HCT116 (cell line): ENCODE data around the gene GRIA4. TPM values are rescaled to one million over a fixed set of nuclear protein-coding genes. Genes with fewer than 3 reads are reported as not detected.

Source experiments
- ATAC-seq: fragments of 200-7000 bp; cut with Tn5 transposase; 2 replicates; pipeline ENCODE4 v1.9.1; 2020; ENCODE audit warnings: mild to moderate bottlenecking, moderate library complexity
- BruUV-seq: library from RNA; stranded (reverse); fragments of 400-500 nt; replicated peaks from 2 replicates; lab custom pipeline; 2021; lab: Mats Ljungman, UMichigan
- CTCF ChIA-PET: fragments of 300-600 bp; sonication (Branson Sonifier 250); formaldehyde crosslinking; loops from one replicate; lab custom pipeline; 2021; ENCODE audit warnings: antibody characterized with exemption; lab: Charles Lee
- POLR2A ChIA-PET: fragments of 300-600, 350-600 bp; sonication (Branson Sonifier 250); formaldehyde crosslinking; loops from one replicate; lab custom pipeline; 2021; ENCODE audit warnings: antibody characterized with exemption; lab: Charles Lee
- RAD21 ChIA-PET, 2 experiments: fragments of 300-600 bp; sonication (Branson Sonifier 250); formaldehyde crosslinking; loops; one replicate each; lab custom pipeline; 2023; ENCODE audit warnings: low total read pairs in 2 of 2; ENCODE audit not compliant: uncharacterized antibody in 2 of 2, unreplicated experiment in 2 of 2, low non-redundant PET in 1 of 2; lab: Charles Lee
- DNase-seq: peaks from one replicate; pipeline ENCODE4 v3.0.0-alpha.2; 2010; ENCODE audit warnings: low read depth, low spot score
- H2AFZ ChIP-seq: fragments of 200-600 bp; shearing (Covaris generic), sonication (generic); 2 replicates; pipeline ENCODE4 v1.6.1; 2017; ENCODE audit warnings: low read depth, mixed run types, mixed read lengths, antibody characterized with exemption, low read length; ENCODE audit not compliant: poor library complexity, severe bottlenecking
- H3K27ac ChIP-seq: 2 replicates; pipeline ENCODE4 v1.5.1; 2012; ENCODE audit warnings: low read depth, low read length
- H3K27me3 ChIP-seq: fragments of 200-600 bp; sonication (generic); 2 replicates; pipeline ENCODE4 v1.6.1; 2016; ENCODE audit warnings: mixed run types, low read length, mixed read lengths; ENCODE audit not compliant: insufficient read depth
- H3K36me3 ChIP-seq, 2 experiments: fragments of 200-500 bp in 1 of 2; fragments of 200-600 bp in 1 of 2; sonication (Bioruptor generic) in 1 of 2; sonication (generic) in 1 of 2; 2 replicates each; pipeline versions ENCODE4 v1.5.1 to v1.6.1; 2014 to 2016; ENCODE audit warnings: low read length in 2 of 2, inconsistent platforms in 1 of 2, mixed read lengths in 1 of 2, mixed run types in 1 of 2; ENCODE audit not compliant: insufficient read depth in 2 of 2, control insufficient read depth in 1 of 2
- H3K4me1 ChIP-seq, 2 experiments: fragments of 200-600 bp in 1 of 2; sonication (generic) in 1 of 2; 2 replicates each; pipeline versions ENCODE4 v1.5.1 to v1.6.1; 2012 to 2017; ENCODE audit warnings: low read length in 2 of 2, inconsistent platforms in 1 of 2, mild to moderate bottlenecking in 1 of 2, mixed read lengths in 1 of 2, mixed run types in 1 of 2, moderate library complexity in 1 of 2; ENCODE audit not compliant: insufficient read depth in 2 of 2, control insufficient read depth in 1 of 2
- H3K4me2 ChIP-seq: fragments of 200-600 bp; sonication (generic); 2 replicates; pipeline ENCODE4 v1.6.1; 2017; ENCODE audit warnings: mixed run types, low read length, mixed read lengths
- H3K4me3 ChIP-seq, 2 experiments: fragments of 200-600 bp in 1 of 2; sonication (generic) in 1 of 2; replicated peaks in 1 of 2; 2 replicates each; pipeline ENCODE4 v1.5.1; 2011 to 2016; ENCODE audit warnings: low read length in 2 of 2, control low read depth in 1 of 2, low read depth in 1 of 2, mild to moderate bottlenecking in 1 of 2, mixed read lengths in 1 of 2, mixed run types in 1 of 2
- H3K79me2 ChIP-seq: fragments of 200-600 bp; sonication (generic); 2 replicates; pipeline ENCODE4 v1.6.1; 2017; ENCODE audit warnings: mild to moderate bottlenecking, mixed run types, low read length, moderate library complexity, mixed read lengths; ENCODE audit not compliant: insufficient read depth
- H3K9ac ChIP-seq: fragments of 200-600 bp; sonication (generic); 2 replicates; pipeline ENCODE4 v1.6.1; 2016; ENCODE audit warnings: low read length, mixed read lengths
- H3K9me2 ChIP-seq: fragments of 200-600 bp; sonication (generic), shearing (Covaris generic); 2 replicates; pipeline ENCODE4 v1.6.1; 2017; ENCODE audit warnings: mixed run types, mild to moderate bottlenecking, moderate library complexity; ENCODE audit not compliant: insufficient read depth
- H3K9me3 ChIP-seq, 2 experiments: fragments of 200-500 bp in 1 of 2; fragments of 200-600 bp in 1 of 2; sonication (Bioruptor generic) in 1 of 2; sonication (generic) in 1 of 2; 2 replicates each; pipeline ENCODE4 v1.6.1; 2014 to 2017; ENCODE audit warnings: low read length in 2 of 2, mixed read lengths in 2 of 2, inconsistent platforms in 1 of 2, low read depth in 1 of 2, mild to moderate bottlenecking in 1 of 2, mixed run types in 1 of 2, moderate library complexity in 1 of 2; ENCODE audit not compliant: control insufficient read depth in 1 of 2, insufficient read depth in 1 of 2
- H4K20me1 ChIP-seq: fragments of 200-600 bp; sonication (generic), shearing (Covaris generic); 2 replicates; pipeline ENCODE4 v1.6.1; 2017; ENCODE audit warnings: mixed run types, mild to moderate bottlenecking, moderate library complexity; ENCODE audit not compliant: insufficient read depth
- ATF3 ChIP-seq: IDR thresholded peaks from 2 replicates; pipeline ENCODE4 v1.6.1; 2012
- CEBPB ChIP-seq: IDR thresholded peaks from 2 replicates; pipeline ENCODE4 v1.6.1; 2012; ENCODE audit warnings: low read depth
- CTCF ChIP-seq, 3 experiments: fragments of 200-600 bp in 1 of 3; sonication (generic) in 1 of 3; IDR thresholded peaks in 2 of 3; conservative IDR thresholded peaks in 1 of 3; 2 replicates each; pipeline ENCODE4 v1.5.1; 2012 to 2017; ENCODE audit warnings: low read depth in 2 of 3, low read length in 2 of 3, antibody characterized with exemption in 1 of 3, borderline replicate concordance in 1 of 3, control low read depth in 1 of 3, mild to moderate bottlenecking in 1 of 3, mixed read lengths in 1 of 3, mixed run types in 1 of 3, moderate library complexity in 1 of 3; ENCODE audit not compliant: insufficient read depth in 1 of 3
- ELF1 ChIP-seq: IDR thresholded peaks from 2 replicates; pipeline ENCODE4 v1.6.1; 2012; ENCODE audit warnings: low read depth, borderline replicate concordance
- EZH2 ChIP-seq: fragments of 200-600 bp; sonication (generic); IDR thresholded peaks from 2 replicates; pipeline ENCODE4 v1.6.1; 2017; ENCODE audit warnings: antibody characterized with exemption, mixed run types
- EZH2phosphoT487 ChIP-seq: fragments of 200-600 bp; IDR thresholded peaks from 2 replicates; pipeline ENCODE4 v1.6.1; 2018; ENCODE audit warnings: antibody characterized with exemption, borderline replicate concordance
- JUND ChIP-seq: IDR thresholded peaks from 2 replicates; pipeline ENCODE4 v1.6.1; 2012
- MAX ChIP-seq: IDR thresholded peaks from 2 replicates; pipeline ENCODE4 v1.6.1; 2012
- POLR2AphosphoS5 ChIP-seq: IDR thresholded peaks from 2 replicates; pipeline ENCODE4 v1.6.1; 2011; ENCODE audit warnings: mild to moderate bottlenecking, low read depth, low read length, moderate library complexity
- RAD21 ChIP-seq: IDR thresholded peaks from 2 replicates; pipeline ENCODE4 v1.6.1; 2012; ENCODE audit warnings: low read depth, mild to moderate bottlenecking
- REST ChIP-seq: IDR thresholded peaks from 2 replicates; pipeline ENCODE4 v1.6.1; 2012; ENCODE audit warnings: low read depth
- SIN3A ChIP-seq: IDR thresholded peaks from 2 replicates; pipeline ENCODE4 v1.6.1; 2012; ENCODE audit warnings: low read depth
- SP1 ChIP-seq: IDR thresholded peaks from 2 replicates; pipeline ENCODE4 v1.6.1; 2012; ENCODE audit warnings: low read depth
- SRF ChIP-seq: IDR thresholded peaks from 2 replicates; pipeline ENCODE4 v1.6.1; 2012; ENCODE audit warnings: low read depth
- YY1 ChIP-seq: IDR thresholded peaks from 2 replicates; pipeline ENCODE4 v1.6.1; 2011; ENCODE audit warnings: low read length, low read depth, moderate library complexity, mild to moderate bottlenecking; ENCODE audit not compliant: insufficient replicate concordance; ENCODE audit errors: extremely low read depth
- ZBTB33 ChIP-seq: IDR thresholded peaks from 2 replicates; pipeline ENCODE4 v1.6.1; 2011; ENCODE audit warnings: mild to moderate bottlenecking, low read length, moderate library complexity; ENCODE audit not compliant: insufficient replicate concordance; ENCODE audit errors: extremely low read depth
- ZFX ChIP-seq: fragments of 450-650 bp; IDR thresholded peaks from 2 replicates; pipeline ENCODE4 v1.6.1; 2017
- ZNF274 ChIP-seq: fragments of 200-500 bp; sonication (Bioruptor generic); IDR thresholded peaks from 2 replicates; pipeline ENCODE4 v1.6.1; 2014; ENCODE audit warnings: mild to moderate bottlenecking, low read depth, low read length, inconsistent platforms
- intact Hi-C: fragments of 100-400 bp; cut with micrococcal nuclease; formaldehyde crosslinking; loops from 2 replicates; pipeline ENCODE4 v1.10.0; 2022
- total RNA-seq: library from RNA; stranded (reverse); gene quantifications from one replicate; pipeline ENCODE4 v1.2.1, GENCODE V29; 2021; ENCODE audit not compliant: unreplicated experiment

The GRIA4 gene
- total RNA-seq, 1 experiment from 2014 or later: not detected

- BruUV-seq: no TSS peak
- Histone ChIP-seq H2AFZ (no peak overlapping the region), H3K9me3 (no peaks in the 10 kb centered on the region), H3K4me1 (no peaks in the 10 kb centered on the region), H3K4me3 (no peak overlapping the region), H3K4me2 (no peak overlapping the region), H3K36me3 (no peaks in the 10 kb centered on the region), H3K9ac (no peak overlapping the region), H3K79me2 (no peaks in the 10 kb centered on the region), H4K20me1 (no peaks in the 10 kb centered on the region), H3K27ac (no peak overlapping the region), H3K9me2 (no peaks in the 10 kb centered on the region), H3K27me3 (no peaks in the 10 kb centered on the region)
- intact Hi-C loops: no loop called here
- ChIA-PET CTCF (no interaction called here), RAD21 (no interaction called here), POLR2A (no interaction called here)
- TF ChIP-seq CEBPB: no peak
- TF ChIP-seq REST: no peak
- no peak for TF ChIP-seq JUND
- TF ChIP-seq EZH2phosphoT487: no peak
- no peak for TF ChIP-seq RAD21
- TF ChIP-seq SRF: no peak
- no peak for TF ChIP-seq ZFX
- TF ChIP-seq CTCF (IDR thresholded peaks at IDR 0.05 in 2 of 3, conservative IDR thresholded peaks at IDR 0.05 in 1 of 3; ENCODE audit: borderline replicate concordance in 1 of 3, insufficient read depth in 1 of 3, low read depth in 2 of 3, low read length in 2 of 3): no peak
- no peak for TF ChIP-seq EZH2
- TF ChIP-seq ELF1: no peak
- TF ChIP-seq POLR2AphosphoS5: no peak
- TF ChIP-seq SIN3A: no peak
- TF ChIP-seq SP1: no peak
- no peak for TF ChIP-seq ZNF274
- TF ChIP-seq ZBTB33: no peak
- TF ChIP-seq YY1: no peak
- no peak for TF ChIP-seq ATF3
- TF ChIP-seq MAX: no peak
- ATAC-seq: no peak
- DNase-seq: no peak
These were observed 313.9 kb downstream of the GRIA4 start for GRCh38 chr11:105923807-105924206.
